HepG2 (cell line): ENCODE results near the gene KCTD14. TPM values are rescaled to one million over a fixed set of nuclear protein-coding genes. Genes with fewer than 3 reads are reported as not detected.
A peak's percentile ranks its signal among the peaks of the same experiment; 100 is the strongest.

Experiments used
- FOXK1 ChIP-seq: sonication (generic); formaldehyde crosslinking; IDR thresholded peaks from 2 replicates; pipeline ENCODE4 v1.4.0; 2020; ENCODE audit warnings: low read depth, missing genetic modification reagents, borderline replicate concordance
- GABPA ChIP-seq, 2 experiments: IDR thresholded peaks; 2 replicates each; pipeline ENCODE4 v1.6.1; 2011 to 2016; ENCODE audit warnings: low read depth in 2 of 2, low read length in 1 of 2, missing biosample characterization in 1 of 2, missing genetic modification characterization in 1 of 2
- HIVEP1 ChIP-seq: sonication (generic); formaldehyde crosslinking; IDR thresholded peaks from 2 replicates; pipeline ENCODE4 v1.4.0; 2020; ENCODE audit warnings: mild to moderate bottlenecking, missing genetic modification reagents
- HNF1A ChIP-seq, 2 experiments: sonication (generic) in 1 of 2; formaldehyde crosslinking in 1 of 2; IDR thresholded peaks; 2 replicates each; pipeline versions ENCODE4 v1.4.0 to v1.6.1; 2016 to 2020; ENCODE audit warnings: borderline replicate concordance in 1 of 2, low read depth in 1 of 2, mild to moderate bottlenecking in 1 of 2, missing genetic modification reagents in 1 of 2
- HOXA3 ChIP-seq: sonication (generic); formaldehyde crosslinking; IDR thresholded peaks from 2 replicates; pipeline ENCODE4 v1.5.0; 2020; ENCODE audit warnings: missing genetic modification reagents
- MEF2D ChIP-seq: sonication (generic); formaldehyde crosslinking; IDR thresholded peaks from 2 replicates; pipeline ENCODE4 v1.5.1; 2020; ENCODE audit warnings: mild to moderate bottlenecking, missing genetic modification reagents
- MLX ChIP-seq: IDR thresholded peaks from 2 replicates; pipeline ENCODE4 v1.6.1; 2016
- PRDM10 ChIP-seq: sonication (generic); formaldehyde crosslinking; IDR thresholded peaks from 2 replicates; pipeline ENCODE4 v1.4.0; 2020; ENCODE audit warnings: low read depth, missing genetic modification reagents
- SAP130 ChIP-seq: IDR thresholded peaks from 2 replicates; pipeline ENCODE4 v1.6.1; 2016; ENCODE audit warnings: low read depth
- TBX3 ChIP-seq: fragments of 450-650 bp; IDR thresholded peaks from 2 replicates; pipeline ENCODE4 v1.6.1; 2017; ENCODE audit warnings: antibody characterized with exemption, mild to moderate bottlenecking, inconsistent platforms, borderline replicate concordance
- TCF12 ChIP-seq, 2 experiments: fragments of 450-650 bp in 1 of 2; sonication (generic) in 1 of 2; formaldehyde crosslinking in 1 of 2; IDR thresholded peaks; 2 replicates each; pipeline versions ENCODE4 v1.6.1 to v1.8.0; 2017 to 2022; ENCODE audit warnings: antibody characterized with exemption in 1 of 2, mild to moderate bottlenecking in 1 of 2, missing genetic modification reagents in 1 of 2, moderate library complexity in 1 of 2
- TFDP1 ChIP-seq: IDR thresholded peaks from 2 replicates; pipeline ENCODE4 v1.6.1; 2016; ENCODE audit warnings: missing compliant biosample characterization, missing genetic modification reagents, borderline replicate concordance
- THRA ChIP-seq: sonication (generic); formaldehyde crosslinking; IDR thresholded peaks from 2 replicates; pipeline ENCODE4 v1.4.0; 2020; ENCODE audit warnings: missing genetic modification reagents, borderline replicate concordance
- ZFP41 ChIP-seq: sonication (generic); formaldehyde crosslinking; IDR thresholded peaks from 2 replicates; pipeline ENCODE4 v1.4.0; 2020; ENCODE audit warnings: mild to moderate bottlenecking, missing genetic modification reagents, borderline replicate concordance
- ZFP90 ChIP-seq: sonication (generic); formaldehyde crosslinking; IDR thresholded peaks from 2 replicates; pipeline ENCODE4 v1.8.0; 2022; ENCODE audit warnings: missing genetic modification reagents, mild to moderate bottlenecking, inconsistent platforms, borderline replicate concordance
- ZNF337 ChIP-seq: sonication (generic); formaldehyde crosslinking; IDR thresholded peaks from 2 replicates; pipeline ENCODE4 v1.5.1; 2020; ENCODE audit warnings: missing genetic modification reagents, low read depth, mild to moderate bottlenecking, borderline replicate concordance
- ZNF713 ChIP-seq: sonication (generic); formaldehyde crosslinking; IDR thresholded peaks from 2 replicates; pipeline ENCODE4 v1.4.0; 2020; ENCODE audit warnings: mild to moderate bottlenecking, missing genetic modification reagents
- polyA plus RNA-seq, 8 experiments: library from polyadenylated mRNA; depleted of rRNA in 3 of 8; stranded (reverse) in 7 of 8; unstranded in 1 of 8; fragments of >200 nt; fragmentation: Illumina TruSeq in 4 of 8; extraction: Trizol in 4 of 8; gene quantifications; 2 replicates each; pipeline versions ENCODE4 v1.2.1 to v1.2.3, GENCODE V29; 2011 to 2016; ENCODE audit warnings: low read depth in 4 of 8, missing spikeins in 1 of 8, mixed read lengths in 1 of 8; ENCODE audit not compliant: insufficient read depth in 1 of 8
- total RNA-seq, 5 experiments: library from RNA; depleted of rRNA; stranded (reverse); fragments of >200 nt; fragmentation: Illumina TruSeq; extraction: Trizol; gene quantifications; 2 replicates each; pipeline ENCODE4 v1.2.3, GENCODE V29; 2016; ENCODE audit warnings: low read depth in 1 of 5

The KCTD14 gene
- total and polyA plus RNA-seq, 2 of the 13 experiments (the other 11 are each of a cell fraction or from before 2014, with no cell fraction given), result 10.3 to 15.6 TPM

- TF ChIP-seq TCF12 (IDR thresholded peaks at IDR 0.05) (no peak), TCF12 (CRISPR knock-in tag; IDR thresholded peaks at IDR 0.05) (no peak), ZNF713 (CRISPR knock-in tag) (no peak), ZFP41 (CRISPR knock-in tag) (no peak), PRDM10 (CRISPR knock-in tag) (peak; percentile 66; the same call in 1 of the 2 replicates), ZNF337 (CRISPR knock-in tag) (no peak), MLX (CRISPR knock-in tag) (0 out of 2 replicates have a peak, but pooled peaks have one; percentile 18), MEF2D (CRISPR knock-in tag) (no peak), ZFP90 (CRISPR knock-in tag) (no peak), HNF1A (IDR thresholded peaks at IDR 0.05; ENCODE audit: low read depth) (no peak), HNF1A (CRISPR knock-in tag; IDR thresholded peaks at IDR 0.05; ENCODE audit: borderline replicate concordance) (no peak), TBX3 (no peak), FOXK1 (CRISPR knock-in tag) (0 out of 2 replicates have a peak, but pooled peaks have one; percentile 16), SAP130 (0 out of 2 replicates have a peak, but pooled peaks have one; percentile 44), GABPA (IDR thresholded peaks at IDR 0.05; ENCODE audit: low read depth, low read length) (no peak), GABPA (CRISPR knock-in tag; IDR thresholded peaks at IDR 0.05; ENCODE audit: low read depth) (no peak), THRA (CRISPR knock-in tag) (no peak), TFDP1 (no peak), HIVEP1 (CRISPR knock-in tag) (no peak), HOXA3 (CRISPR knock-in tag) (0 out of 2 replicates have a peak, but pooled peaks have one; percentile 33)
These were observed 21.6 kb upstream of the KCTD14 start (continued) for GRCh38 chr11:78044706-78045105.
